HG03521 (cell line): ENCODE results near the gene CCL16.
"Not testable (repeated sequence)": the region's sequence is repeated elsewhere in the genome, so short reads cannot be mapped to it uniquely, and the experiment has no call there.

Source experiments
- ATAC-seq: cut with Tn5 transposase; IDR thresholded peaks from one replicate; pipeline ENCODE4 v1.9.1; 2021; ENCODE audit warnings: mild to moderate bottlenecking, moderate library complexity; ENCODE audit not compliant: unreplicated experiment

The CCL16 gene, protein sequence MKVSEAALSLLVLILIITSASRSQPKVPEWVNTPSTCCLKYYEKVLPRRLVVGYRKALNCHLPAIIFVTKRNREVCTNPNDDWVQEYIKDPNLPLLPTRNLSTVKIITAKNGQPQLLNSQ

DNA sequence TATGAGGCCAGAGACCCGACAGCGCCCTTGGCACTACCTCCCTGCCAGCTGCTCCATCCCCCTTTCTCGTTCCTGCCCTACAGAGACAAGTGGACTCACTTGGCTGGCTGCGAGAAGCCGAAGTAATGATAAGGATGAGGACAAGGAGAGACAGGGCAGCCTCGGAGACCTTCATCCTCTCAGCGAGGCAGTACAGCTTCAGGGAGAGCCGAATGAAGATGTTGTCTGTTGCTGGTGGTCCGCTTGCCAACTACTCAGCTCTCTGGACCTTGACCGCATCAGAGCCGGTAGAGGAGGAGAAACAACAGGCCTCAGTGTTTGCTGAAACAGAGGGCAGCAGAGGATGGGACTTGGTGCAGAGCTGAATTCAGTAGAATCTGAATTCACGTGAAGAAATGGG, at the start of gene CCL16:
CCL16 (minus strand) TSS at position 252 of the 400 bp plus-strand sequence; CDS start at position 175, 77 bp downstream.
- ATAC-seq, result no peak

DNA sequence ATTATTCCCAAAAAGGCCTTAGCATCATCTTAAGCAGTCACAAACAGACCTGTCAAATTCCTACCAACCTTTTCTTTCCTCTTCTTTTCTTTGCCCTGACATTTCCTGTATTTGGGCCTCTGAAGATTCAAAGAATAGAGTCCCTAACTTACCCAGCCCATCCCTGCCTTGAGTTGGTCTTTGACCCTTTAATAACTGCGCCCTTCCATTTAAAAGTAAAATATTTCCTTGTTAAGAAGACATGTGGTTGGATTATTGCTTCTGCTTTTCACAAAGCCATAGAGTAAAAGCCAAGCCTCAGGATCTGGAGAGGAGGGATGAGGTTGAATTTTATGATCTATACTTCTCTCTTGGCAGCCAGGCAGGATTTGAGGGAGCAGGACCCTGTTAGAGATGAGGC, 49.7 kb upstream of the CCL16 start:
- no peak for ATAC-seq

DNA sequence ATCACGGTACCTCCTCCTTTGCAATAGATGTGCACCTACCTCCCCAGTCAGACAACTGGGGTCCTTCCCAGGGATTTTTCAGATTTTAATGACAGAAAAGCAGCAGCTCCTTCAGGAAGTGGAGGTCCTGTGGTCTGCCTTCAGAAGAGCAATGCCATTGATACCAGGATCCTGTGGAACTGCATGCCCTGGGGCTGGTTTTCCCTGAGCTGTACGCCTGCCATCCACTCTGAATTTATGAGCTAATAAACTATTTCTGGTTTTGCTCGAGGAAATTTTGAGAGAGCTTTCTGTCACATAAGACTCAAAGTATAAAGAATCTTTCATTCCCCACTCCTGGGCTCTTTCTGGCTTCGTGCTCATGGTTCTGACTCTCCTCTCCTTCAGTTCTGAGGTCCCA, 46.5 kb upstream of the CCL16 start:
- no peak for ATAC-seq

DNA sequence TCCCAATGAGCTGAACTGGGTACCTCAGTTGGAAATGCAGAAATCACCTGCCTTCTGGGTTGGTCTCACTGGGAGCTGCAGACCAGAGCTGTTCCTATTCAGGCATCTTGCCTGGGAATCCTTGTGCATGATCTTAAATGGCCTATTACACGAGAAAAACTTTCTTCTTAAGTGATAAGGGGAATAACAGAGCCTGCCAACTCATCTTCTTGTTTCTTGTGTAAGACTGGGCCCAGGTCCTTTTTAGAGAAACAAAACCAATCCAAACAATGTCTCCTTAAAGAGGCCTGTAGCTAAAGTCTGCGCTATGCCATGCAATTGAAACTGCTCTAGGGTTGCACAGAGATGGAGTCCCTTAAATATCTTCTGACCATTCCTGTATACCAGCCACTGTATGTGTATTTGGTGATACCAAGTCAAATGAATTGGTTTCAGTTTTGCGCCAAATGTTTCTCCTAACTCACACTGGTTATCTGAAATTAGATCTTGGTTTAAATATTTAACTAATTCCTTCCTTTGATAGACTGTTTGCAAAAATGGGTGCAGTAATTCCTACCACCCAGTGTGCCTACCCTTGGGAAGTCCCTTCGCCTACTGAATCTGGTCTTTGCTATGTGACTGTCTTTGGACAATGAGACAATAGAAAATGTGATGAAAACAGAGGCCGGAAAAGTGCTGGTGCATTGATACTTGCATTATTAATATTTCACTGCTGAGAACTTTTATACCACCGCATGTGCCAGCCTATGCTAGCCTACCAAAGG, 43.0 kb upstream of the CCL16 start:
- no peak for ATAC-seq

- ATAC-seq, result no peak
These were observed 38.1 kb upstream of the CCL16 start for GRCh38 chr17:36019423-36019822.

- no peak for ATAC-seq
These were observed 36.5 kb upstream of the CCL16 start, which contains the start of gene CCL23 for GRCh38 chr17:36017799-36018198. TSS of gene CCL23 (minus strand) at chr17:36017972. CDS start at chr17:36017897, 75 bp downstream.

GRCh38 chr17:36016555-36016954, 35.3 kb upstream of the CCL16 start:
- no peak for ATAC-seq

GRCh38 chr17:36015895-36016294, 34.6 kb upstream of the CCL16 start:
- not testable (repeated sequence) for ATAC-seq

DNA sequence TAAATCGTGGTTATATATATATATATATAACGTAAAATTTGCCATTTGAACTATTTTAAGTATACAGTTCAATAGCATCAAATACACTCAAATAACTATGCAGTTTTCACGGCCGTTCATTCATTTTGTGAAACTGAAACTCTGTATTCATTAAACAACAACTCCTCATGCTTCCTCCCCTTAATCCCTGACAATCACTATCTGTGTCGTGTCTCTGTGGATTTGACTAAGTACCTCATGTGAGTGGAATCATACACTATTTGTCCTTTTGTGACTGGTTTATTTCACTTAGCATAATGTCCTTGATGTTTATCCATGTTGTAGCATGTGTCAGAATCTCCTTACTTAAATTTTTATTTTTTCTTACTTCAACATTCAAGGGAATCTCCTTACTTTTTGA, 33.6 kb upstream of the CCL16 start:
- no peak for ATAC-seq

GRCh38 chr17:36011201-36011600, 29.9 kb upstream of the CCL16 start:
- no peak for ATAC-seq

DNA sequence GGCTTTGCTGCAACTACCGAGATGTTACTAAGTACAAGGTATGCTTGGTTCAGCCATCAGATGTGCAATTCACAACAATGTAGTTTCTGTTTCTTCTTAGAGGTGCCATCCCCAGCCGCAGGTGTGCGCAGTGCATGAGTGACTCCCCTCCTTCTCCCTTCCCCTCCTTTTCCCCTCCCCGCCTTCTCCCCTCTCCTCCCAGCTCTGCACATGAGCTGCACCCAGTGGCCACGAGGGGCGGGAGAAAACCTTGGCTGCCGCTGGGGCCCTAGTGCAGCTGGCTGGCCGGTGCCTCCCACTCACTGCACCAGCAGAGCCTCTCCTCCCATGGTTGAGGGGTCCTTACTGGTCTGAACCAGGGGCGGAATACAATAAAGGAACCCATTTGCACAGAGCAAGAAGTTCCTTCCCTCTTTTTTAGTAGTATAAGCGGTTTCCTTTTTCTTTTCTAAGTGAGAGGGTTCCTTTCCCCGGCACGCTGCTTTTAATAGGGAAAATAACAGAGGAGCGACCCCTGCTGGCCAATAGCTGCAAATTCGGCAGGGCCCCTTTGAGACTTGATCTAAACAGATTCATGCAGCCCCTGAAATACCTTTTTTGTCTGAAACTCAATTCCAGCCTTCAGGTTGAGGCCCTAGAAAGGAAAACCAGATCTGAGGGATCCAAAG, 27.8 kb upstream of the CCL16 start:
- ATAC-seq, result no peak

DNA sequence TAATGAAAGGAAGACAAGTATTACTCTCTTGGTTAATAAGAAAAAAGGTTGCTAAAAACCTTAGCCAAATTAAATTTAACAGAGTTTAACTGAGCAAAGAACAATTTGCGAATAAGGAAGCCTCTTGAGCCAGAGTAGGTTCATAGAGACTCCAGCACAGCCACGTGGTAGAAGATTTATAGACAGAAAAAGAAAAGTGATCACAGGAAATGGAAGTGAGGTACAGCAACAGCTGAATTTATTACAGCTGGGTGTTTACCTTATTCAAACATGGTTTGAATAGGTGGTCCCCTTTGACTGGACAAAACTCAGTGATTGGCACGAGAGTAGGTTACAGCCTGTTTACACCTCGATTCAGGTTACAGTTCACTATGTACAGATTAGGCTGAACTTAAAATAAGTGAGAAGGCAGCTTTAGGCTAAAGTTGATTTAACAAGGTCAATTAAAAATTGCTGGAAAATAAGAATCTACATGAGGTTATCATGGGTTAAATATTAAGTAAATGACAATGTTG, 23.4 kb upstream of the CCL16 start:
- ATAC-seq, result no peak

- ATAC-seq, result no peak
These were observed 21.3 kb upstream of the CCL16 start for GRCh38 chr17:36002631-36003030.

DNA sequence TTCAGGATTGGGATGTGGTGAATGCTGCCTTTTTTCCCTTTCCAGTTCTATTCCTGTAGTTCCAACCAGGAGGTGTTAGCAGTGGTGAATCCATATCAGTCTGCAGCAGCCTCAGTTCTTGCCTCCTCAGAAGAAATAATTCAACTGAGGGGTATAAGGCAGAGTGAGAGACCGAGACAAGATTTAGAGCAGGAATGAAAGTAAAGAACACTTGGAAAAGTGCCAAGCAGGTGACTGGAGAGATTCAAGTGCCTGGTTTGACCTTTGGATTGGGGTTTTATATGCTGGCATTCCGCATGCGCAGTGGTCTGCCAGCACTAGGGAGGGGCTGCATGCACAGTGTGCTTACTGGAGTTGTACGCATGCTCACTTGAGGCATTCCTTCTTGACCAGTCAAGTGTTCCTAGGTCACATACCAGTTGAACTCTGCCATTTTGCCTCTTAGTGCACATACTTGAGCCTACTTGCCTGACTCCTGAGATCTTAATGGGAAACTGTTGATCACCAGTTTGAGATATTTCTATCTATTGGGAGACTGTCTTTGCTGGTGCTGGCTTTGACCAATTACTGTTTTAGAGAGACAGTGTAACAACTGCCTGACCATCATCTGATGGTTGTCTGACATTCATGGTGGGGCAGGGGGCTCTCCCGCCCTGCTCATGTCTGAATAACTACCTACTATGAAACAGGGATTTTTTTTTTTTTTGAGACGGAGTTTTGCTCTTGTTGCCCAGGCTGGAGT, 20.7 kb upstream of the CCL16 start:
- ATAC-seq, result no peak

- no peak for ATAC-seq
These were observed 19.9 kb upstream of the CCL16 start, which contains the start of gene CCL15 for GRCh38 chr17:36001110-36001771. TSS of gene CCL15 (minus strand) at chr17:36001553. CDS start at chr17:36001492, 61 bp downstream.

DNA sequence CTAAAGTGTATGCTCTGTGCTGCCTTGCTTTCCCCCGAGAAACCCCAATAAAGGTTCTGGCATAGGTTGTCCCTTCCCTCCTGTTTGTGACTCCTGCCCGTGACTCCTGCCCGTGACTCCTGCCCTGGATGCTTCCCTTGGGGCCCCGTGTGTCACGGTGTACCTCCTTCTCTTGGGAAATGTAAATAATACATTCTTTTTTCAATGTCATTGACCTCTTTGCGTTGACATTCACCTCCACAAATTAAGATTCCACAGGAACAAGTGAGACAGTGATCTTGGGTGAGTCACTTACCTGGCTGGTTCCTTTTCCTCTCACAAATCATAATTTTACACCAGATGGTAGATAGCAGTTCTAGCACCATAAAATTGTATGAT, 19.4 kb upstream of the CCL16 start:
- no peak for ATAC-seq

GRCh38 chr17:35998756-35999155, 17.5 kb upstream of the CCL16 start:
- no peak for ATAC-seq

DNA sequence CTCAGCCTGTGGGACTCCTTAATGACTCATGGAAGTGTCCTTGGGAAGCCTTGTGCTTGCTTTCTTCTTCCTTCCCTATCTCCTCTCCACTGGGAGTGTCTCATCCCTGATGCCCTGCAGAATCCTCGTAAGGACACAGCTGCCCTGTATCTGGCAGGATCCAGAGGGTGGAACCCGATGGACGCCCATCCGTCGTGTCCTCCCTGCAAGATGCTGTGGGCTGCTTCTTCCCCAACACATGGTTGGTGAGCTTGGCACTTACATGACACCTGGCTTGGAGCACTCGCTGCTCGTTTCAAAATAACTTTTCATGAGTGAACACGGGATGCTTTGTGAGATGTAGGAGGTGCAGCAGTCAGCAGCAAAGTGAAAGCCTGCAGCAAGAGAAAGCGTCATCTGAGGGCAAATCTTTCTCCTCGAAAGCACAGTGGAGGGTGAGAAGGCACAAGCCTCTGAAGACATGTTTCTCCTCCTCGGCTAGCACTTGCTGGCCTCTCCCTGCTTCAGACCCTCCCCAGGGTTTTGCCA, 16.8 kb upstream of the CCL16 start:
- no peak for ATAC-seq

GRCh38 chr17:35995346-35995745, 14.0 kb upstream of the CCL16 start:
- ATAC-seq, result not testable (repeated sequence)

DNA sequence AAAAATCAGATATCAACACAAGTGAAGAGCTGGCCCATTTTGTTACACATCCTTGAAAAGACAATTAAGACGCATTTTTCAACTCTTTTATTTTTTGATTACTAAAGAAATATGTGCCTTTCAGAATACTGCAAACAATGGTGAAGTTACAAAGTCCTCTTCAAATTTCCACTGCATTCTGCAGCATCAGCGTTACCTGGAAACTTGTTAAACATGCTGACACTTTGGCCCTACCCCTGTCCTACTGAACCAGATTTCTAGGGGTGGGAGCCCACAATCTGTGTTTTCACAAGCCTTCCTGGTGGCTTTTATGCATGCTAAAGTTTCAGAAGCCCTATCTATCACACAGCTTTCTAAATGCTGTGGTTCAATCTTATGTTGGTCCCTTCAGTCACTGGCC, 9.8 kb upstream of the CCL16 start:
- ATAC-seq, result no peak
